Measurements from ENCODE around the gene ANTXR2. TPM values are rescaled to one million over a fixed set of nuclear protein-coding genes. Genes with fewer than 3 reads are reported as not detected.

The ANTXR2 gene
- total and polyA plus RNA-seq, 2 of the 8 experiments (the other 6 are each of a cell fraction or from before 2014, with no cell fraction given) = 1.1 to 7.5 TPM

- TF ChIP-seq CHD7 (IDR thresholded peaks at IDR 0.05; ENCODE audit: insufficient replicate concordance, low read length) (no peak), NRF1 (IDR thresholded peaks at IDR 0.05; ENCODE audit: low read depth, low read length) (no peak), SIN3A (conservative IDR thresholded peaks at IDR 0.05 in 1 of 2, IDR thresholded peaks at IDR 0.05 in 1 of 2; ENCODE audit: low read depth in 1 of 2, low read length in 2 of 2) (no peak), CHD2 (IDR thresholded peaks at IDR 0.05; ENCODE audit: low read length) (no peak), HDAC6 (IDR thresholded peaks at IDR 0.05; ENCODE audit: low read depth, low read length) (no peak), SRF (IDR thresholded peaks at IDR 0.05; ENCODE audit: low read depth, low read length) (no peak)
Observed at GRCh38 chr4:79871961-79872360, 201.1 kb downstream of the ANTXR2 start (continued).

Measured in H1 (cell line).